ENCODE measurements around the gene PANK2.

Gene PANK2

DNA sequence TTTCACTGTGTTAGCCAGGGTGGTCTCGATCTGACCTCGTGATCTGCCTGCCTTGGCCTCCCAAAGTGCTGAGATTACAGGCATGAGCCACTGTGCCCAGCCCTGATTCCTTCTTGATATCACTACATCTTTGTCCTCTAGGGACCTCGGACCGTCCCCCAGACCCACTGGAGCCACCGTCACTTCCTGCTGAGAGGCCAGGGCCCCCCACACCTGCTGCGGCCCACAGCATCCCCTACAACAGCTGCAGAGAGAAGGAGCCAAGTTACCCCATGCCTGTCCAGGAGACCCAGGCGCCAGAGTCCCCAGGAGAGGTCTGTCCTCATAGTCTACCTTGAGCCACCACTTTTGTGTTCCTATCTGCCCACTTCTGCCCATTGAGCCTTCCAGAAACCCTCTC is 28.0 kb upstream of the PANK2 start:
- H3K27ac ChIP-seq (ENCODE audit: insufficient read depth in 1 of 2, low read depth in 1 of 2, low read length in 2 of 2, poor library complexity in 1 of 2, severe bottlenecking in 2 of 2): no peak overlapping the region
- H3K27me3 ChIP-seq (replicated peaks in 2 of 5; ENCODE audit: control insufficient read depth in 4 of 5, insufficient read depth in 5 of 5, low read length in 4 of 5): no peaks in the 10 kb centered on the region
- no peak for DNase-seq
- H3K9me3 ChIP-seq (ENCODE audit: control extremely low read depth in 1 of 5, control insufficient read depth in 4 of 5, insufficient read depth in 2 of 5, low read depth in 1 of 5, low read length in 4 of 5): peaks cover 0 to 5% (median 0%) of the 10 kb centered on the region in 5 experiments
- peaks cover 30 to 83% (median 65%) of the 10 kb centered on the region in 4 experiments for H3K36me3 ChIP-seq (ENCODE audit: control insufficient read depth in 4 of 4, insufficient read depth in 4 of 4, low read length in 3 of 4)
- CTCF ChIA-PET: no interaction called here
- POLR2A ChIA-PET: no interaction called here
- no peak overlapping the region for H3K4me3 ChIP-seq (ENCODE audit: control insufficient read depth in 1 of 7, extremely low read depth in 1 of 7, insufficient read depth in 4 of 7, low read depth in 2 of 7, low read length in 6 of 7)
- H3K4me1 ChIP-seq (ENCODE audit: control extremely low read depth in 1 of 4, control insufficient read depth in 4 of 4, insufficient read depth in 4 of 4, low read length in 3 of 4): no peaks in the 10 kb centered on the region
- WGBS (ENCODE audit: insufficient coverage): 97% methylated on average over 7 of the region's 7 CpGs

DNA sequence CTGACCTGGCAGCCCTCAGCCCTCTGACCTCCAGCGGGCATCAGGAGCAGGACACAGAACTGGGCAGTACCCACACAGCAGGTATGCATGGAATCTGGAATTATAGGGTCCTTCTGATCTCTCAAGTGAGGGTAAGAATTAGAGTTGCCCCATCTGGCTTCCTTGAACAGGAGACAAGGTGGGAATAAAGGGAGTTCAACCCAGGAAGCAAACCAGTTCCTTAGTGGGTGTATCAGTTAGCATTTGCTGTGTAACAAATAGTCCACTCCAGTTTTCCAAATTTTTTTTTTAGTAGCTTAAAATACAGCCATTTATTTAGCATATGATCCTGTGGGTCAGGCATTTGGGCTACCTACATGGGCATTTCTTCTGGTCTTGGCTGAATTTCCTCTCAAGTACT is 26.9 kb upstream of the PANK2 start:
- CTCF ChIA-PET: interaction anchor here (0.7 to 1.0 kb wide), 2 partner anchors 18 to 42 kb away, joined by 3 to 4 read pairs; partner anchors contain the start of gene AP5S1
- no peak for DNase-seq
- POLR2A ChIA-PET: no interaction called here

DNA sequence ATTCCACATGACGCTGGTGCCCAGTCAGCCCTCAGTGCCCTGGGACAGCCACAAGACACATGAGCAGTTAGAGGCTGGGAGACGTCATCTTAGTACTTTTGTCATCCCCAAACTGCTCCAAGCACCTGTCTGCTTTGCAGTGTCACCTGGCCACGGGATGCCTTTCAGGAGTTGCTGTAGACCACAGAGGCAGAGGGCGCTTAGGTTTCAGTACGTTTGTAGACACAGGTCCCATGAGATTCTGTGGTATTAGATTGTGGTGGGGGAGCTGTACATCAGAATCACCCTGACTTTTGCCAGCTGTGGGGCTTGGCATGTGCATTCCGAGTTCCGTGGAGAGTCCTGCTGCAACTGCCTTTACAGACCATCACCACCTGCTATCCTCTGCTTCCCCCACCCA is 25.9 kb upstream of the PANK2 start:
- Histone ChIP-seq H3K36me3 (ENCODE audit: control insufficient read depth in 4 of 4, insufficient read depth in 4 of 4, low read length in 3 of 4) (peaks cover 26 to 83% (median 72%) of the 10 kb centered on the region in 4 experiments), H3K9me3 (ENCODE audit: control extremely low read depth in 1 of 5, control insufficient read depth in 4 of 5, insufficient read depth in 2 of 5, low read depth in 1 of 5, low read length in 4 of 5) (peaks cover 0 to 5% (median 0%) of the 10 kb centered on the region in 5 experiments), H3K27me3 (replicated peaks in 2 of 5; ENCODE audit: control insufficient read depth in 4 of 5, insufficient read depth in 5 of 5, low read length in 4 of 5) (no peaks in the 10 kb centered on the region), H3K27ac (ENCODE audit: insufficient read depth in 1 of 2, low read depth in 1 of 2, low read length in 2 of 2, poor library complexity in 1 of 2, severe bottlenecking in 2 of 2) (no peak overlapping the region), H3K4me1 (ENCODE audit: control extremely low read depth in 1 of 4, control insufficient read depth in 4 of 4, insufficient read depth in 4 of 4, low read length in 3 of 4) (no peaks in the 10 kb centered on the region), H3K4me3 (ENCODE audit: control insufficient read depth in 1 of 7, extremely low read depth in 1 of 7, insufficient read depth in 4 of 7, low read depth in 2 of 7, low read length in 6 of 7) (no peak overlapping the region)
- POLR2A ChIA-PET: interaction anchor here (0.6 kb wide), 1 partner anchor 161 kb away, joined by 3 read pairs; no protein-coding TSS in a partner anchor
- DNase-seq: no peak
- WGBS (ENCODE audit: insufficient coverage): 78% methylated on average over 4 of the region's 7 CpGs
- CTCF ChIA-PET: interaction anchor here (1.0 kb wide), 1 partner anchor 8 kb away, joined by 3 read pairs; no protein-coding TSS in a partner anchor

More for the DNA sequence above, 26.9 kb upstream of the PANK2 start:
- Histone ChIP-seq H3K4me3 (ENCODE audit: control insufficient read depth in 1 of 7, extremely low read depth in 1 of 7, insufficient read depth in 4 of 7, low read depth in 2 of 7, low read length in 6 of 7) (no peak overlapping the region), H3K27ac (ENCODE audit: insufficient read depth in 1 of 2, low read depth in 1 of 2, low read length in 2 of 2, poor library complexity in 1 of 2, severe bottlenecking in 2 of 2) (no peak overlapping the region), H3K36me3 (ENCODE audit: control insufficient read depth in 4 of 4, insufficient read depth in 4 of 4, low read length in 3 of 4) (peaks cover 29 to 84% (median 69%) of the 10 kb centered on the region in 4 experiments), H3K27me3 (replicated peaks in 2 of 5; ENCODE audit: control insufficient read depth in 4 of 5, insufficient read depth in 5 of 5, low read length in 4 of 5) (no peaks in the 10 kb centered on the region), H3K9me3 (ENCODE audit: control extremely low read depth in 1 of 5, control insufficient read depth in 4 of 5, insufficient read depth in 2 of 5, low read depth in 1 of 5, low read length in 4 of 5) (peaks cover 0 to 5% (median 0%) of the 10 kb centered on the region in 5 experiments), H3K4me1 (ENCODE audit: control extremely low read depth in 1 of 4, control insufficient read depth in 4 of 4, insufficient read depth in 4 of 4, low read length in 3 of 4) (no peaks in the 10 kb centered on the region)
- 100% methylated on average over 1 of the region's 1 CpG for WGBS (ENCODE audit: insufficient coverage)

DNA sequence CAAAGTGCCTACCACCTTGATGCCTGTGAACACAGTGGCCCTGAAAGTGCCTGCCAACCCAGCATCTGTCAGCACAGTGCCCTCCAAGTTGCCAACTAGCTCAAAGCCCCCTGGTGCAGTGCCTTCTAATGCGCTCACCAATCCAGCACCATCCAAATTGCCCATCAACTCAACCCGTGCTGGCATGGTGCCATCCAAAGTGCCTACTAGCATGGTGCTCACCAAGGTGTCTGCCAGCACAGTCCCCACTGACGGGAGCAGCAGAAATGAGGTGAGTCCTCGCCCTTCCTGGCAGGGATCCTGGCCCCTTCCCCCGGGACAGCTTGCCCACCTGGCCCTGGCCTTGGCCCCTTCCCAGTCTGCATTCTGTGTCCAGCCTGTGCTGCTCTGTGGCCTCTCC is 24.7 kb upstream of the PANK2 start:
- ChIA-PET CTCF (interaction anchor here (0.6 to 1.0 kb wide), 4 partner anchors 9 to 74 kb away, joined by 3 to 5 read pairs (median 3); no protein-coding TSS in a partner anchor), POLR2A (no interaction called here)
- H3K27ac ChIP-seq (ENCODE audit: insufficient read depth in 1 of 2, low read depth in 1 of 2, low read length in 2 of 2, poor library complexity in 1 of 2, severe bottlenecking in 2 of 2): no peak overlapping the region
- WGBS (ENCODE audit: insufficient coverage): 95% methylated on average over 4 of the region's 5 CpGs
- no peaks in the 10 kb centered on the region for H3K4me1 ChIP-seq (ENCODE audit: control extremely low read depth in 1 of 4, control insufficient read depth in 4 of 4, insufficient read depth in 4 of 4, low read length in 3 of 4)
- no peak for DNase-seq
- no peaks in the 10 kb centered on the region for H3K27me3 ChIP-seq (replicated peaks in 2 of 5; ENCODE audit: control insufficient read depth in 4 of 5, insufficient read depth in 5 of 5, low read length in 4 of 5)
- no peak overlapping the region for H3K4me3 ChIP-seq (ENCODE audit: control insufficient read depth in 1 of 7, extremely low read depth in 1 of 7, insufficient read depth in 4 of 7, low read depth in 2 of 7, low read length in 6 of 7)
- H3K36me3 ChIP-seq (ENCODE audit: control insufficient read depth in 4 of 4, insufficient read depth in 4 of 4, low read length in 3 of 4): peaks cover 26 to 81% (median 67%) of the 10 kb centered on the region in 4 experiments
- H3K9me3 ChIP-seq (ENCODE audit: control extremely low read depth in 1 of 5, control insufficient read depth in 4 of 5, insufficient read depth in 2 of 5, low read depth in 1 of 5, low read length in 4 of 5): peaks cover 0 to 5% (median 0%) of the 10 kb centered on the region in 5 experiments

DNA sequence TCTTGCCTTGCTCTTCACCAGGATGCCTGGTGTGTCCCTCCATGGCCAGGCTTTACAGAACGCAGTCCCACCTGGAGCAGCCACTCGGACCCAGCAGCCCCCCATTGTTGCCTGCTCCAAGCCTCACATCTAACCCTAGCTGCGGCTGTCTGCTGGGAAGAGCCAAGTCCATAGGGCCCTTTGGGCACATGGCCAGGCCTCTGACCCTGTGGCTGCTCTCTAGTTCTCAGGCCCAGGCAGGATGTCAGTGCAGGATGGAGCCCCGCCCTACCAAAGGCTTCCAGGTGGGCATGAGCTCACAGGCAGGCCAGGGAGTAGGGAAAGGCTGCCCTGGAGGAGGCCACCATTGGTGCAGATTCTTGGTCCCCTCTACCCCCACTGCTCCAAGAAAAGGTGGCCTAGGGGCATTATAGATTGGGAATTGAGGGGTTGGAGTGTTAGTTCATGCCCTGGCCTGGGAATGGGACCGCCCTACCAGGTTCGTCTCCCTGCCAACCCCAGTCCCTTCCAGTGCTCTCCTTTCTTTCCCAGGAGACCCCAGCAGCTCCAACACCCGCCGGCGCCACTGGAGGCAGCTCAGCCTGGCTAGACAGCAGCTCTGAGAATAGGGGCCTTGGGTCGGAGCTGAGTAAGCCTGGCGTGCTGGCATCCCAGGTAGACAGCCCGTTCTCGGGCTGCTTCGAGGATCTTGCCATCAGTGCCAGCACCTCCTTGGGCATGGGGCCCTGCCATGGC is 23.9 kb upstream of the PANK2 start:
- Histone ChIP-seq H3K36me3 (ENCODE audit: control insufficient read depth in 4 of 4, insufficient read depth in 4 of 4, low read length in 3 of 4) (peaks cover 28 to 82% (median 70%) of the 10 kb centered on the region in 4 experiments), H3K4me3 (ENCODE audit: control insufficient read depth in 1 of 7, extremely low read depth in 1 of 7, insufficient read depth in 4 of 7, low read depth in 2 of 7, low read length in 6 of 7) (no peak overlapping the region), H3K9me3 (ENCODE audit: control extremely low read depth in 1 of 5, control insufficient read depth in 4 of 5, insufficient read depth in 2 of 5, low read depth in 1 of 5, low read length in 4 of 5) (peaks cover 0 to 5% (median 0%) of the 10 kb centered on the region in 5 experiments), H3K27me3 (replicated peaks in 2 of 5; ENCODE audit: control insufficient read depth in 4 of 5, insufficient read depth in 5 of 5, low read length in 4 of 5) (no peaks in the 10 kb centered on the region), H3K4me1 (ENCODE audit: control extremely low read depth in 1 of 4, control insufficient read depth in 4 of 4, insufficient read depth in 4 of 4, low read length in 3 of 4) (no peaks in the 10 kb centered on the region), H3K27ac (ENCODE audit: insufficient read depth in 1 of 2, low read depth in 1 of 2, low read length in 2 of 2, poor library complexity in 1 of 2, severe bottlenecking in 2 of 2) (no peak overlapping the region)
- 97% methylated on average over 12 of the region's 14 CpGs for WGBS (ENCODE audit: insufficient coverage)
- ChIA-PET POLR2A (no interaction called here), CTCF (interaction anchor here (0.6 to 1.0 kb wide), 2 partner anchors 10 to 22 kb away, joined by 3 read pairs; no protein-coding TSS in a partner anchor)
- no peak for DNase-seq

DNA sequence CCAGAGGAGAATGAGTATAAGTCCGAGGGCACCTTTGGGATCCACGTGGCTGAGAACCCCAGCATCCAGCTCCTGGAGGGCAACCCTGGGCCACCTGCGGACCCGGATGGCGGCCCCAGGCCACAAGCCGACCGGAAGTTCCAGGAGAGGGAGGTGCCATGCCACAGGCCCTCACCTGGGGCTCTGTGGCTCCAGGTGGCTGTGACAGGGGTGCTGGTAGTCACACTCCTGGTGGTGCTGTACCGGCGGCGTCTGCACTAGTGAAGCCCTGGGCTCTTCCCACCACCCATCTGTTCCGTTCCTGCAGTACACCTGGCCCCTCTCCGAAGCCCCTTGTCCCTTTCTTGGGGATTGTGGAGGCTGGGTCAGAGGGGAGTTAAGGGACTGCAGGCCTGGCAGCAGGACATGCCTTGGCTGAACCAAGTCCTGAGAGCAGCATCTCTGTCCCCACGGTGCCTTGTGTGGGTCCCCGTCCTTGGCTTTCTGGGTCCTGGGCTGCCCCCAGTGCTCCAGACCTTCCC is 23.2 kb upstream of the PANK2 start:
- peaks cover 0 to 5% (median 0%) of the 10 kb centered on the region in 5 experiments for H3K9me3 ChIP-seq (ENCODE audit: control extremely low read depth in 1 of 5, control insufficient read depth in 4 of 5, insufficient read depth in 2 of 5, low read depth in 1 of 5, low read length in 4 of 5)
- no peak overlapping the region for H3K27ac ChIP-seq (ENCODE audit: insufficient read depth in 1 of 2, low read depth in 1 of 2, low read length in 2 of 2, poor library complexity in 1 of 2, severe bottlenecking in 2 of 2)
- ChIA-PET POLR2A (no interaction called here), CTCF (no interaction called here)
- WGBS (ENCODE audit: insufficient coverage): 96% methylated on average over 12 of the region's 14 CpGs
- H3K4me1 ChIP-seq (ENCODE audit: control extremely low read depth in 1 of 4, control insufficient read depth in 4 of 4, insufficient read depth in 4 of 4, low read length in 3 of 4): no peaks in the 10 kb centered on the region
- peaks cover 28 to 86% (median 68%) of the 10 kb centered on the region in 4 experiments for H3K36me3 ChIP-seq (ENCODE audit: control insufficient read depth in 4 of 4, insufficient read depth in 4 of 4, low read length in 3 of 4)
- DNase-seq: no peak
- no peak overlapping the region for H3K4me3 ChIP-seq (ENCODE audit: control insufficient read depth in 1 of 7, extremely low read depth in 1 of 7, insufficient read depth in 4 of 7, low read depth in 2 of 7, low read length in 6 of 7)
- no peaks in the 10 kb centered on the region for H3K27me3 ChIP-seq (replicated peaks in 2 of 5; ENCODE audit: control insufficient read depth in 4 of 5, insufficient read depth in 5 of 5, low read length in 4 of 5)

DNA sequence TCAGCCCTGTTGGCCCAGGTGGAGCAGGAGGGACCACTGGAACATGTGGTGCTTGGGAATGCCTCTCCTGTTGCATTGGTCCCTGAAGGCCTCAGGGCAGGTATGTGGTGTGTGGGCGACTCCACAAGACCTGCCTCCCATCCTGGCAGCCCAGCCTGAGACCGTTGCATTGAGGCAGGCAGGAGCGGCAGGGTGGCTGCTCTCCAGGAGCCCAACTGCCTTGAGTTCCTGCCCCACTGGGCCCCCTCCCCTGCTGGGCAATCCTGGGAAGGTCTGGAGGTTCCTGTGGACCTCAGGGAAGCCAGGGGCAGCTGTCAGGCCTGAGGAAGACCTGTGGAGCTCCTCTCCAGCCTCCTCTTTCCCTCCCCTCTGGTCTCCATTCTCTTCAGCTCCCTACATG is 22.7 kb upstream of the PANK2 start:
- DNase-seq: no peak
- ChIA-PET POLR2A (no interaction called here), CTCF (no interaction called here)
- no peaks in the 10 kb centered on the region for H3K27me3 ChIP-seq (replicated peaks in 2 of 5; ENCODE audit: control insufficient read depth in 4 of 5, insufficient read depth in 5 of 5, low read length in 4 of 5)
- no peaks in the 10 kb centered on the region for H3K4me1 ChIP-seq (ENCODE audit: control extremely low read depth in 1 of 4, control insufficient read depth in 4 of 4, insufficient read depth in 4 of 4, low read length in 3 of 4)
- H3K36me3 ChIP-seq (ENCODE audit: control insufficient read depth in 4 of 4, insufficient read depth in 4 of 4, low read length in 3 of 4): peaks cover 28 to 86% (median 67%) of the 10 kb centered on the region in 4 experiments
- H3K27ac ChIP-seq (ENCODE audit: insufficient read depth in 1 of 2, low read depth in 1 of 2, low read length in 2 of 2, poor library complexity in 1 of 2, severe bottlenecking in 2 of 2): no peak overlapping the region
- peaks cover 0 to 5% (median 0%) of the 10 kb centered on the region in 5 experiments for H3K9me3 ChIP-seq (ENCODE audit: control extremely low read depth in 1 of 5, control insufficient read depth in 4 of 5, insufficient read depth in 2 of 5, low read depth in 1 of 5, low read length in 4 of 5)
- WGBS (ENCODE audit: insufficient coverage): 92% methylated on average over 3 of the region's 3 CpGs
- H3K4me3 ChIP-seq (ENCODE audit: control insufficient read depth in 1 of 7, extremely low read depth in 1 of 7, insufficient read depth in 4 of 7, low read depth in 2 of 7, low read length in 6 of 7): no peak overlapping the region

Measured in common myeloid progenitor, CD34-positive (primary cell).